SK-N-SH (cell line): ENCODE measurements around the gene FAM76B. TPM values are rescaled to one million over a fixed set of nuclear protein-coding genes. Genes with fewer than 3 reads are reported as not detected.

ENCODE experiments used
- CTCF ChIA-PET: fragments of 300-600, 350-600 bp; formaldehyde crosslinking; extraction: SDS; loops from one replicate; lab custom pipeline; 2021; lab: Yijun Ruan, JAX
- POLR2A ChIA-PET: fragments of 350-600 bp; sonication (Branson Sonifier 250); formaldehyde crosslinking; extraction: SDS; loops from one replicate; lab custom pipeline; 2020; ENCODE audit warnings: antibody characterized with exemption, inconsistent platforms; lab: Yijun Ruan, JAX
- DNase-seq: peaks from one replicate; pipeline ENCODE4 v3.0.0; 2012
- H2AFZ ChIP-seq: fragments of 200-600 bp; sonication (generic); 2 replicates; pipeline ENCODE4 v1.8.1; 2016; ENCODE audit warnings: antibody characterized with exemption, mild to moderate bottlenecking, low read depth
- H3F3A ChIP-seq: fragments of 200-600 bp; sonication (generic); replicated peaks from 2 replicates; pipeline ENCODE3; 2016; ENCODE audit warnings: antibody characterized with exemption, mild to moderate bottlenecking; ENCODE audit not compliant: insufficient read depth
- H3K27ac ChIP-seq, 2 experiments: fragments of 200-500 bp in 1 of 2; fragments of 200-600 bp in 1 of 2; sonication (Bioruptor generic) in 1 of 2; sonication (generic), shearing (Covaris generic) in 1 of 2; 2 replicates each; pipeline versions ENCODE4 v1.5.1 to v1.6.1; 2014 to 2016; ENCODE audit warnings: low read depth in 2 of 2, inconsistent platforms in 1 of 2, low read length in 1 of 2, mild to moderate bottlenecking in 1 of 2, mixed read lengths in 1 of 2
- H3K27me3 ChIP-seq: fragments of 200-600 bp; sonication (generic), shearing (Covaris generic); 2 replicates; pipeline ENCODE4 v1.6.1; 2016; ENCODE audit warnings: mixed run types; ENCODE audit not compliant: insufficient read depth
- H3K36me3 ChIP-seq, 2 experiments: fragments of 200-500 bp in 1 of 2; fragments of 200-600 bp in 1 of 2; sonication (Bioruptor generic) in 1 of 2; sonication (generic) in 1 of 2; replicated peaks in 1 of 2; 2 replicates each; pipeline versions ENCODE3 to v1.5.1; 2014 to 2016; ENCODE audit warnings: low read length in 1 of 2, mild to moderate bottlenecking in 1 of 2; ENCODE audit not compliant: insufficient read depth in 2 of 2, control insufficient read depth in 1 of 2
- H3K4me1 ChIP-seq, 2 experiments: fragments of 200-500 bp in 1 of 2; fragments of 200-600 bp in 1 of 2; sonication (Bioruptor generic) in 1 of 2; sonication (generic), shearing (Covaris generic) in 1 of 2; 2 replicates each; pipeline versions ENCODE4 v1.5.1 to v1.6.1; 2014 to 2016; ENCODE audit warnings: low read depth in 1 of 2, low read length in 1 of 2, mixed run types in 1 of 2; ENCODE audit not compliant: insufficient read depth in 2 of 2, control insufficient read depth in 1 of 2
- H3K4me2 ChIP-seq: fragments of 200-600 bp; sonication (generic), shearing (Covaris generic); 2 replicates; pipeline ENCODE4 v1.6.1; 2017; ENCODE audit warnings: mixed run types
- H3K4me3 ChIP-seq, 2 experiments: fragments of 200-500 bp in 1 of 2; fragments of 200-600 bp in 1 of 2; sonication (Bioruptor generic) in 1 of 2; sonication (generic), shearing (Covaris generic) in 1 of 2; 2 replicates each; pipeline versions ENCODE4 v1.5.1 to v1.8.1; 2014 to 2016; ENCODE audit warnings: low read depth in 2 of 2, inconsistent platforms in 1 of 2, low read length in 1 of 2, mild to moderate bottlenecking in 1 of 2, mixed read lengths in 1 of 2, moderate library complexity in 1 of 2
- H3K79me2 ChIP-seq: fragments of 200-600 bp; sonication (generic); 2 replicates; pipeline ENCODE4 v1.8.1; 2017; ENCODE audit warnings: mild to moderate bottlenecking; ENCODE audit not compliant: insufficient read depth
- H3K9ac ChIP-seq: fragments of 200-600 bp; sonication (generic); 2 replicates; pipeline ENCODE4 v1.6.1; 2017; ENCODE audit warnings: mixed run types
- H3K9me2 ChIP-seq: fragments of 200-600 bp; sonication (generic); 2 replicates; pipeline ENCODE4 v1.6.1; 2017; ENCODE audit warnings: mixed run types
- H3K9me3 ChIP-seq: fragments of 200-600 bp; sonication (generic); 2 replicates; pipeline ENCODE4 v1.6.1; 2017; ENCODE audit warnings: mixed run types, mild to moderate bottlenecking, moderate library complexity
- H4K20me1 ChIP-seq: fragments of 200-600 bp; sonication (generic); 2 replicates; pipeline ENCODE4 v1.6.1; 2017; ENCODE audit warnings: mild to moderate bottlenecking, mixed run types; ENCODE audit not compliant: insufficient read depth
- ELF1 ChIP-seq: IDR thresholded peaks from 2 replicates; pipeline ENCODE4 v1.4.0; 2012
- FOSL2 ChIP-seq: IDR thresholded peaks from 2 replicates; pipeline ENCODE4 v1.4.0; 2012; ENCODE audit warnings: low read depth, mild to moderate bottlenecking, moderate library complexity, borderline replicate concordance
- GATA2 ChIP-seq: sonication (generic); formaldehyde crosslinking; IDR thresholded peaks from 2 replicates; pipeline ENCODE4 v1.5.0; 2020; ENCODE audit warnings: mild to moderate bottlenecking, missing genetic modification reagents
- NFIC ChIP-seq: IDR thresholded peaks from 2 replicates; pipeline ENCODE4 v1.4.0; 2012; ENCODE audit warnings: borderline replicate concordance
- POLR2AphosphoS5 ChIP-seq: IDR thresholded peaks from 2 replicates; pipeline ENCODE4 v1.6.1; 2012; ENCODE audit warnings: low read depth, low read length
- RCOR1 ChIP-seq: fragments of 150-350 bp; IDR thresholded peaks from 2 replicates; pipeline ENCODE4 v1.6.1; 2017; ENCODE audit warnings: antibody characterized with exemption, low read length
- RXRA ChIP-seq: IDR thresholded peaks from 2 replicates; pipeline ENCODE4 v1.4.0; 2012; ENCODE audit warnings: low read depth, mild to moderate bottlenecking, borderline replicate concordance
- TAF1 ChIP-seq: IDR thresholded peaks from 2 replicates; pipeline ENCODE4 v1.6.1; 2012; ENCODE audit warnings: low read depth, mild to moderate bottlenecking, low read length, moderate library complexity, borderline replicate concordance
- TCF12 ChIP-seq: IDR thresholded peaks from 2 replicates; pipeline ENCODE4 v1.4.0; 2012
- USF1 ChIP-seq: IDR thresholded peaks from 2 replicates; pipeline ENCODE4 v1.4.0; 2012; ENCODE audit warnings: low read depth, borderline replicate concordance
- YY1 ChIP-seq: IDR thresholded peaks from 2 replicates; pipeline ENCODE4 v1.4.0; 2012; ENCODE audit warnings: low read depth, mild to moderate bottlenecking
- ZBTB33 ChIP-seq: IDR thresholded peaks from 2 replicates; pipeline ENCODE4 v1.4.0; 2012; ENCODE audit warnings: low read depth, borderline replicate concordance
- WGBS: methylation state at CpG from one replicate; pipeline ENCODE4 v1.1.6; 2017; ENCODE audit warnings: low lambda C conversion rate; 5-methylcytosine and 5-hydroxymethylcytosine counted together
- polyA plus RNA-seq, 3 experiments: library from polyadenylated mRNA; depleted of rRNA; stranded (reverse); fragments of >200 nt; gene quantifications; 2 replicates each; pipeline ENCODE4 v1.2.3, GENCODE V29; 2012
- TF ChIP-seq, protein P1 (sequence below): IDR thresholded peaks from 2 replicates; pipeline ENCODE4 v1.6.1; 2012; ENCODE audit warnings: mild to moderate bottlenecking, low read depth, low read length, moderate library complexity

FAM76B gene
- polyA plus RNA-seq, 1 of the 3 experiments (the other 2 are of a cell fraction), result 15.4 TPM

- Histone ChIP-seq H3K79me2 (no peaks in the 10 kb centered on the region), H4K20me1 (no peaks in the 10 kb centered on the region), H3K36me3 (peaks cover 76 to 92% of the 10 kb centered on the region in 2 experiments), H2AFZ (no peak overlapping the region), H3K27me3 (no peaks in the 10 kb centered on the region), H3K9me3 (no peaks in the 10 kb centered on the region), H3K4me2 (no peak overlapping the region), H3K27ac (peak overlapping the region in 1 of 2 experiments; percentile 61; a peak in 2 of 4 replicates), H3K9ac (no peak overlapping the region), H3K4me3 (no peak overlapping the region), H3F3A (peaks cover 24% of the 10 kb centered on the region), H3K9me2 (no peaks in the 10 kb centered on the region)
- no peak for DNase-seq
- POLR2A ChIA-PET, result no interaction called here
- CTCF ChIA-PET, result interaction anchor here (0.6 to 3.4 kb wide), 32 partner anchors 8 to 868 kb away, joined by 3 to 33 read pairs (median 4); partner anchors contain the start of genes CCDC82, CEP57 and MAML2
- WGBS, result 94% methylated on average over 3 of the region's 3 CpGs
- no peak for TF ChIP-seq FOSL2
- TF ChIP-seq GATA2 (CRISPR knock-in tag), result no peak
- no peak for TF ChIP-seq YY1
- TF ChIP-seq ZBTB33, result no peak
- no peak for TF ChIP-seq POLR2AphosphoS5
- no peak for TF ChIP-seq RCOR1
- TF ChIP-seq ELF1, result no peak
- no peak for TF ChIP-seq TAF1
- no peak for TF ChIP-seq TCF12
- TF ChIP-seq RXRA, result no peak
- TF ChIP-seq NFIC, result no peak
- TF ChIP-seq, protein P1, sequence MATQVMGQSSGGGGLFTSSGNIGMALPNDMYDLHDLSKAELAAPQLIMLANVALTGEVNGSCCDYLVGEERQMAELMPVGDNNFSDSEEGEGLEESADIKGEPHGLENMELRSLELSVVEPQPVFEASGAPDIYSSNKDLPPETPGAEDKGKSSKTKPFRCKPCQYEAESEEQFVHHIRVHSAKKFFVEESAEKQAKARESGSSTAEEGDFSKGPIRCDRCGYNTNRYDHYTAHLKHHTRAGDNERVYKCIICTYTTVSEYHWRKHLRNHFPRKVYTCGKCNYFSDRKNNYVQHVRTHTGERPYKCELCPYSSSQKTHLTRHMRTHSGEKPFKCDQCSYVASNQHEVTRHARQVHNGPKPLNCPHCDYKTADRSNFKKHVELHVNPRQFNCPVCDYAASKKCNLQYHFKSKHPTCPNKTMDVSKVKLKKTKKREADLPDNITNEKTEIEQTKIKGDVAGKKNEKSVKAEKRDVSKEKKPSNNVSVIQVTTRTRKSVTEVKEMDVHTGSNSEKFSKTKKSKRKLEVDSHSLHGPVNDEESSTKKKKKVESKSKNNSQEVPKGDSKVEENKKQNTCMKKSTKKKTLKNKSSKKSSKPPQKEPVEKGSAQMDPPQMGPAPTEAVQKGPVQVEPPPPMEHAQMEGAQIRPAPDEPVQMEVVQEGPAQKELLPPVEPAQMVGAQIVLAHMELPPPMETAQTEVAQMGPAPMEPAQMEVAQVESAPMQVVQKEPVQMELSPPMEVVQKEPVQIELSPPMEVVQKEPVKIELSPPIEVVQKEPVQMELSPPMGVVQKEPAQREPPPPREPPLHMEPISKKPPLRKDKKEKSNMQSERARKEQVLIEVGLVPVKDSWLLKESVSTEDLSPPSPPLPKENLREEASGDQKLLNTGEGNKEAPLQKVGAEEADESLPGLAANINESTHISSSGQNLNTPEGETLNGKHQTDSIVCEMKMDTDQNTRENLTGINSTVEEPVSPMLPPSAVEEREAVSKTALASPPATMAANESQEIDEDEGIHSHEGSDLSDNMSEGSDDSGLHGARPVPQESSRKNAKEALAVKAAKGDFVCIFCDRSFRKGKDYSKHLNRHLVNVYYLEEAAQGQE, result no peak
- no peak for TF ChIP-seq USF1
- TF ChIP-seq, all 33 proteins: peak for 0
- peaks cover 2 to 4% of the 10 kb centered on the region in 2 experiments; a peak in 2 of 4 replicates for H3K4me1 ChIP-seq
Measured at GRCh38 chr11:95835351-95835750, 45.8 kb upstream of the FAM76B start.
